ENCODE data around the gene NUFIP2.

The NUFIP2 gene

DNA sequence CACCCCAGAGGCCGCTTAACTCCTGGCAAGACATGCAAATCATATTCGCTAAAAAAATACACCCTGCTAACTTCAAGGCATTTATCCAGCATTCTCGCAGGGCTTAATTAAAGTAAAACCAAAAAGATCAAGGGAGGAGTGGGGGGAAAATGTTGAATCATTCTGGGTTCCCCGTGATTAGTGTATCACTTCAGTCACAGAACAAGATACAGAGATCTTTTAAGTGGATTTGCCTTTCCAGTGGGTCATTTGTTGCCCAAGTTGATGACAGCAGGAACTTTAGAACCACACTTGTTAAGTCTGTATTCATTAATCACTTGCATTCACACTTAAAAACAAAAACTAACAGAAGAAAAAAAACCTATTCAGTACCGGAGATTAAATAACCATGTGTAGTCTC, 30.0 kb downstream of the NUFIP2 start:
- Mint-ChIP-seq H3K4me1 (no peaks in the 10 kb centered on the region), H3K9me3 (no peaks in the 10 kb centered on the region), H3K27me3 (ENCODE audit: low read depth, poor library complexity) (no peaks in the 10 kb centered on the region), H3K27ac (no peak overlapping the region), H3K4me3 (no peak overlapping the region), H3K36me3 (ENCODE audit: low read depth) (peaks cover 84% of the 10 kb centered on the region)
- TF ChIP-seq, protein P1, sequence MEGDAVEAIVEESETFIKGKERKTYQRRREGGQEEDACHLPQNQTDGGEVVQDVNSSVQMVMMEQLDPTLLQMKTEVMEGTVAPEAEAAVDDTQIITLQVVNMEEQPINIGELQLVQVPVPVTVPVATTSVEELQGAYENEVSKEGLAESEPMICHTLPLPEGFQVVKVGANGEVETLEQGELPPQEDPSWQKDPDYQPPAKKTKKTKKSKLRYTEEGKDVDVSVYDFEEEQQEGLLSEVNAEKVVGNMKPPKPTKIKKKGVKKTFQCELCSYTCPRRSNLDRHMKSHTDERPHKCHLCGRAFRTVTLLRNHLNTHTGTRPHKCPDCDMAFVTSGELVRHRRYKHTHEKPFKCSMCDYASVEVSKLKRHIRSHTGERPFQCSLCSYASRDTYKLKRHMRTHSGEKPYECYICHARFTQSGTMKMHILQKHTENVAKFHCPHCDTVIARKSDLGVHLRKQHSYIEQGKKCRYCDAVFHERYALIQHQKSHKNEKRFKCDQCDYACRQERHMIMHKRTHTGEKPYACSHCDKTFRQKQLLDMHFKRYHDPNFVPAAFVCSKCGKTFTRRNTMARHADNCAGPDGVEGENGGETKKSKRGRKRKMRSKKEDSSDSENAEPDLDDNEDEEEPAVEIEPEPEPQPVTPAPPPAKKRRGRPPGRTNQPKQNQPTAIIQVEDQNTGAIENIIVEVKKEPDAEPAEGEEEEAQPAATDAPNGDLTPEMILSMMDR (IDR thresholded peaks at IDR 0.05), result no peak
- no peak for DNase-seq

GRCh38 chr17:29257756-29258155, 36.2 kb downstream of the NUFIP2 start:
- no peak overlapping the region for H3K27ac Mint-ChIP-seq

DNA sequence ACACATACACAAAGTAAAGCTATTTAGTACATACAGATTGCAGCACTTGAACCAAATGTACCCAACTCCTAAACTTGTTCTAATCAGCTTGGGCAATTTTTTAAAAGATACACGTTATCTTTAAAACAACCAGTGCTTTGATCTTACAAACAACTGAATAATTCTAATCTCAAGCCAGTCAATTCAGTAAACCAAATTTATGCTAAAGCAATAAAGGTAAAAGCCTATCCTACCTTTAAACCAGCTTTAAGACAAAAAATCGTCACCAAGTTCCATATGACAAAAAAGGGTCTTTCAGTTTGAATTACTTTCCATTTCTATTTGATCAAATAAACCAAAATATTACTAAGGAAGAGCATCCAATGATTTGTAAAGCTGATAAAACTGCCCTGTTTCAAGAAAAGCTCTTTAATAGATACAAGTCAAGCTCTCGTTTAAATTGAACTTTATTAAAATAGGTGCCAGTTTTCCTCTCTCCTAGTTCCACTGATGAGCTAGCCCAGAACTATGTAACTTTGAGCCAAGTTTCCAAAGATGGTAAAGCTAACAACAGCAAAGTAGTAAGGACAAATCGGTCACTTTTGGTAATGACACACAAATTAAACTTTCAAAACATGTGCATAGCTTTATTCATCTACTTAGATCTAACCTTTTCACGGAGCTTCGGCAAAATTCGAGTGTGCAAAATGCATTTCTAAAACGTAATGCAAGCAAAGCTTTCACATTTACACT, 37.0 kb downstream of the NUFIP2 start:
- TF ChIP-seq, protein P1 (IDR thresholded peaks at IDR 0.05), result no peak
- Mint-ChIP-seq H3K4me3 (no peak overlapping the region), H3K36me3 (ENCODE audit: low read depth) (peaks cover 61% of the 10 kb centered on the region), H3K9me3 (no peaks in the 10 kb centered on the region), H3K27ac (no peak overlapping the region), H3K27me3 (ENCODE audit: low read depth, poor library complexity) (no peaks in the 10 kb centered on the region), H3K4me1 (no peaks in the 10 kb centered on the region)
- no peak for DNase-seq

More at GRCh38 chr17:29257756-29258155, 36.2 kb downstream of the NUFIP2 start:
- peaks cover 66% of the 10 kb centered on the region for H3K36me3 Mint-ChIP-seq (ENCODE audit: low read depth)
- H3K4me3 Mint-ChIP-seq, result no peak overlapping the region
- no peak for DNase-seq
- TF ChIP-seq, protein P1 (IDR thresholded peaks at IDR 0.05), result no peak
- H3K27me3 Mint-ChIP-seq (ENCODE audit: low read depth, poor library complexity), result no peaks in the 10 kb centered on the region
- no peaks in the 10 kb centered on the region for H3K4me1 Mint-ChIP-seq
- H3K9me3 Mint-ChIP-seq, result no peaks in the 10 kb centered on the region

DNA sequence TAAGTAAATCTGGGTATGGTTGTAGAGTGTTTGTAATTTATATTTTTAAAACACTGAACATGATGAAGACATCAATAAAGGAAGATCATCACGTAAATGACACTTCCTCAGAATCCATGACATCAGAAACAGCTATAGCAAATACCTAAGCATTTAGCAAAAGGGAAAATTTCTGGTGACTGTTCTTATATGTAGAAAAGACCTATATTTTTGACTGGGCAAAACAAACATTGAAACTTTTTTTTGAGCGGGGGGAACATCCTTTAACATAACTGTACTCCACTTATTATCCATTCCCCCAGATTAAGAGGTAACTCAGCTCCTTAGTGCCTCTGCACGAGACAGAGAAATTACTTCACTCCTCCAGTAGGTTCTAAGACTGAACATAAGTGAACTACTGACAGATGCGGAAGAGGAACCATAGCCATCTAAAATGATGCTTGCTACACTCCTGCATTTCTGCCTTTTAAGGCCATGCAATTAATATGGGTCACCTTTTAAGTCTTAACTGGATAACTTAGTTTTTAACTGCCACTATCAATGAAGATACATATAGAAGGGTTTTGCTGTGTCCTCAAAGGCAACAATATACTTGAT, 37.9 kb downstream of the NUFIP2 start:
- Mint-ChIP-seq H3K27me3 (ENCODE audit: low read depth, poor library complexity) (no peaks in the 10 kb centered on the region), H3K27ac (peak overlapping the region; percentile 48), H3K36me3 (ENCODE audit: low read depth) (peaks cover 52% of the 10 kb centered on the region), H3K4me1 (no peaks in the 10 kb centered on the region), H3K9me3 (no peaks in the 10 kb centered on the region), H3K4me3 (no peak overlapping the region)
- DNase-seq, result no peak
- TF ChIP-seq, protein P1 (IDR thresholded peaks at IDR 0.05), result no peak

DNA sequence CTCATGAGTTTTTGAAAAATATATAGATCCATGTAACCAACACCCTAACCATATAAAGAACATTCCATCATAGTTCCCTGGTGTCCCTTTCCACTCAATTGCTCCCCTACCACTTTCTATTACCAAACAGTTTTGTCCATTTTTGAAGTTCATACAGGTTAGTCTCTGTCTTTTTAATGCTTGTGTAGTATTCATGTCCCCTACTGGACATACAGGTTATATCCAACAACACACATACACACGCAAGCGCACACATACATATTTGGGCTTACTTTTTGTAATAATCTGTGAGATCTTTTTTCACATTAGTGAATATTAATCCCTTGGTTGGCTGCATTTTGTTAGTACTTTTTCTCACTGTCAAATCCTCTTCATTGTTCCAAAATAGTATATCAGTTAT, 40.9 kb downstream of the NUFIP2 start:
- no peak overlapping the region for H3K4me3 Mint-ChIP-seq
- TF ChIP-seq, protein P1 (IDR thresholded peaks at IDR 0.05), result no peak

More for the DNA sequence above, 40.9 kb downstream of the NUFIP2 start:
- Mint-ChIP-seq H3K9me3 (no peaks in the 10 kb centered on the region), H3K27me3 (ENCODE audit: low read depth, poor library complexity) (no peaks in the 10 kb centered on the region), H3K4me1 (peaks cover 4% of the 10 kb centered on the region), H3K27ac (no peak overlapping the region), H3K36me3 (ENCODE audit: low read depth) (peaks cover 24% of the 10 kb centered on the region)
- DNase-seq, result no peak
